Small intestine (tissue), 7 donors: ENCODE measurements around the gene OTOG. TPM values are rescaled to one million over a fixed set of nuclear protein-coding genes. Genes with fewer than 3 reads are reported as not detected.

Experiments used
- DNase-seq, 2 donors: peaks; one replicate each; pipeline versions ENCODE4 v3.0.0 to v3.0.0-alpha.2; 2013
- FAIRE-seq: peaks from 2 replicates; lab custom pipeline; 2012; peaks lifted over from hg19 to GRCh38; lab: Jason Lieb, UNC
- H3K27ac ChIP-seq, 3 donors: one replicate each; pipeline ENCODE4 v1.5.1; 2013; ENCODE audit warnings: low read length in 2 of 3, mild to moderate bottlenecking in 2 of 3, control low read depth in 1 of 3, inconsistent platforms in 1 of 3, low read depth in 1 of 3, moderate library complexity in 1 of 3
- H3K27me3 ChIP-seq, 3 donors: one replicate each; pipeline ENCODE4 v1.6.1; 2013; ENCODE audit warnings: low read length in 3 of 3, inconsistent platforms in 1 of 3; ENCODE audit not compliant: control insufficient read depth in 3 of 3, insufficient read depth in 3 of 3
- H3K36me3 ChIP-seq, 3 donors: one replicate each; pipeline ENCODE4 v1.6.1; 2013; ENCODE audit warnings: low read length in 3 of 3, inconsistent platforms in 1 of 3, low read depth in 1 of 3, mild to moderate bottlenecking in 1 of 3, moderate library complexity in 1 of 3; ENCODE audit not compliant: control insufficient read depth in 3 of 3, insufficient read depth in 2 of 3
- H3K4me1 ChIP-seq, 3 donors: one replicate each; pipeline ENCODE4 v1.6.1; 2013; ENCODE audit warnings: low read length in 2 of 3, inconsistent platforms in 1 of 3, low read depth in 1 of 3, mild to moderate bottlenecking in 1 of 3, moderate library complexity in 1 of 3; ENCODE audit not compliant: control insufficient read depth in 3 of 3, insufficient read depth in 2 of 3
- H3K4me3 ChIP-seq, 3 donors: one replicate each; pipeline ENCODE4 v1.5.1; 2013; ENCODE audit warnings: low read length in 3 of 3, control low read depth in 1 of 3, inconsistent platforms in 1 of 3, low read depth in 1 of 3, mild to moderate bottlenecking in 1 of 3, moderate library complexity in 1 of 3
- H3K9me3 ChIP-seq, 2 donors: one replicate each; pipeline ENCODE4 v1.6.1; 2013; ENCODE audit warnings: low read depth in 1 of 2, low read length in 1 of 2; ENCODE audit not compliant: control insufficient read depth in 2 of 2, insufficient read depth in 1 of 2
- WGBS, 3 donors: extraction: QIAGEN DNeasy Blood & Tissue Kit; methylation state at CpG; one replicate each; pipeline ENCODE4 v1.1.7; 2013; 5-methylcytosine and 5-hydroxymethylcytosine counted together
- polyA plus RNA-seq, 4 donors: library from polyadenylated mRNA; stranded (reverse) in 3 of 4; unstranded in 1 of 4; fragments of 200-250 nt in 3 of 4; fragments of 120-200 nt in 1 of 4; gene quantifications; one replicate each; pipeline versions ENCODE4 v1.2.1 to v1.2.3, GENCODE V29; 2013
- donor health status: healthy with polysubstance abuse.
- donor health status: control.
- donor health status: control.
- donor health status: Bipolar disorder and iron deficiency.
- donor health status: healthy.

Gene OTOG
- polyA plus RNA-seq, 4 donors = 0.04 TPM; not detected in 2

DNA sequence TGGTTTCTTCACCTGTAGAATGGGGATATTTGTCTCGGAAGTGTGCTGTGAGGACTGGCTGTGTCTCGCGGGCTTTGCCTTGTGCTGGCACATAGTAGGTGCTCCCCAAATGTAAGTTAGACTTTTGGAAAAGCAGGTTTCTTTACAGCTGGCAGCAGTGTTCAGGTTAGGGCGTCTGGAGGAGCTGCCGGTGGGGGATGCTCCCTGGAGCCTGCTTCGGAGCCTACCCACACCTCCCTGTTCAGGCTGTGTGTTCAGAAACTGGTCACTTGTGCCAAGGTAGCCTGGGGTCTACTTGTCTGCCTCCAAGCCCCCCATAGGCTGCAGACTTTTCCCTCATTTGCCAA, 60.0 kb downstream of the OTOG start:
- no peaks in the 10 kb centered on the region for H3K9me3 ChIP-seq
- H3K4me1 ChIP-seq = no peaks in the 10 kb centered on the region
- no peak overlapping the region for H3K27ac ChIP-seq
- no peak for FAIRE-seq
- 82 to 89% (median 88%) methylated on average over 6 of the region's 6 CpGs for WGBS, 3 donors
- no peaks in the 10 kb centered on the region for H3K27me3 ChIP-seq
- no peak overlapping the region for H3K4me3 ChIP-seq
- H3K36me3 ChIP-seq = no peaks in the 10 kb centered on the region
- DNase-seq = no peak

DNA sequence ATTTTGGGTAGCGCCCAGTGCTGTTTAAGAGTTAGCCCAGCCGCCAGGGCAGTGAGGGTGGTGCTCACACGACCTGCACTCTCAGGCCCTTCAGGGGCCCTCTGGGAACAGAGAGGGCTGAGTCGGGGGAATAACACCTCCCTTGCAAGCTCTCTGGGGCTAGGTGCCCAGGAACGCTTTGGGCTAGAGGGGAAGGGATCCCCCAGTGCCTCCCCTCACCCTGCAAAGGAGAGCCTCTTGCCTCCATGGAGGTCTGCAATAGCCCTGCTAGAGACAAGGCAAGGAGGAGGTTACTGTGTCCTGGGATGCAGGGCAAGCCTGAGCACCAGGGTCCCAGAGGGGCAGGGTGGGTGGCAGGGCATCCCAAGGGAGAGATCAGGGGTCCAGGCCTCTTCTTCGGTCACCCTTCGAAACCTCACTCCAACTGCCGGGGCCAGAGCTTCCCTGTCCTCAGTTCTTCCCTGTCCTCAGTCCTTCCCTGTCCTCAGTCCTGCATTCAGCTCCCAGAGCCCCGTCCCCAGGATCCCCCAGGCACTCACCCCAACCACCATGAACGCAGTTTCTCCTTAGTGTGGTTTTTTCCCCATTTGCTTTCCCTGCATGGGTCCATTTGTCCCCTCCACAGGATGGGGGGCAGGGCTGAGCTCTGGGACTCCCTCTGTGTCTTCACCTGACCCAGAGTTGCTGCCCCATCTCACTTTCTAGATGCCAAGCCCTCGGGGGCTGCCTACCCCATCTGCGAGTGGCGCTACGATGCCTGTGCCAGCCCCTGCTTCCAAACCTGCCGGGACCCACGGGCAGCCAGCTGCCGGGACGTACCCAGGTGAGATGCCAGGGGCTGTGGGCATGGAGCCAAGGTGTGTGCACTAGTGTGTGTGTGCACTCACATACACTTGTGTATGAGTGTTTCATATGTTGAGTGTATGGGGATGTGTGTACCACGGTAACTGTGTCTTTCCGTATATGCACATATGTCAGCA, 60.8 kb downstream of the OTOG start:
- Histone ChIP-seq H3K9me3 (no peaks in the 10 kb centered on the region), H3K36me3 (no peaks in the 10 kb centered on the region), H3K4me3 (no peak overlapping the region), H3K4me1 (no peaks in the 10 kb centered on the region), H3K27ac (no peak overlapping the region), H3K27me3 (no peaks in the 10 kb centered on the region)
- WGBS, 3 donors = 69 to 77% (median 71%) methylated on average over 17 to 20 of the region's 20 CpGs
- DNase-seq (no peak), FAIRE-seq (no peak)

DNA sequence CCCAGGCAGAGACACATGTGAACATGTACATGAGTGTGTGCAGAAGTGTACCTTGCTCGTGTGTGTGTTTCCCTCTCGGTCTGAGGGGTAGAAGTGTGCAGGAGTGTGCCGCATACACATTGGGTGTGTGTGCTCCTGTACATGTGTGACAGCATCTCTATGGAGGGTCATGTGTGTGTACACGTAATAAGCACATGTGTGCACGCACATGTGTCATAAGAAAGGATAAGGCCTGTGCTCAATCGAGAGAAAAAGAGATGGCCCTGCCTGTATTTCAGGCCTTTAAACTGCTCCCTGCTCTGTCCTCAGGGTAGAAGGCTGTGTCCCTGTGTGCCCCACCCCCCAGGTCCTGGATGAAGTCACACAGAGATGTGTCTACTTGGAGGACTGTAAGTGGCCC, 61.8 kb downstream of the OTOG start:
- WGBS, 3 donors = 76 to 87% (median 85%) methylated on average over 6 of the region's 6 CpGs
- FAIRE-seq = no peak
- H3K4me1 ChIP-seq = no peaks in the 10 kb centered on the region
- no peak for DNase-seq
- no peaks in the 10 kb centered on the region for H3K9me3 ChIP-seq
- H3K4me3 ChIP-seq = no peak overlapping the region
- no peaks in the 10 kb centered on the region for H3K36me3 ChIP-seq
- H3K27me3 ChIP-seq = no peaks in the 10 kb centered on the region
- H3K27ac ChIP-seq = no peak overlapping the region

DNA sequence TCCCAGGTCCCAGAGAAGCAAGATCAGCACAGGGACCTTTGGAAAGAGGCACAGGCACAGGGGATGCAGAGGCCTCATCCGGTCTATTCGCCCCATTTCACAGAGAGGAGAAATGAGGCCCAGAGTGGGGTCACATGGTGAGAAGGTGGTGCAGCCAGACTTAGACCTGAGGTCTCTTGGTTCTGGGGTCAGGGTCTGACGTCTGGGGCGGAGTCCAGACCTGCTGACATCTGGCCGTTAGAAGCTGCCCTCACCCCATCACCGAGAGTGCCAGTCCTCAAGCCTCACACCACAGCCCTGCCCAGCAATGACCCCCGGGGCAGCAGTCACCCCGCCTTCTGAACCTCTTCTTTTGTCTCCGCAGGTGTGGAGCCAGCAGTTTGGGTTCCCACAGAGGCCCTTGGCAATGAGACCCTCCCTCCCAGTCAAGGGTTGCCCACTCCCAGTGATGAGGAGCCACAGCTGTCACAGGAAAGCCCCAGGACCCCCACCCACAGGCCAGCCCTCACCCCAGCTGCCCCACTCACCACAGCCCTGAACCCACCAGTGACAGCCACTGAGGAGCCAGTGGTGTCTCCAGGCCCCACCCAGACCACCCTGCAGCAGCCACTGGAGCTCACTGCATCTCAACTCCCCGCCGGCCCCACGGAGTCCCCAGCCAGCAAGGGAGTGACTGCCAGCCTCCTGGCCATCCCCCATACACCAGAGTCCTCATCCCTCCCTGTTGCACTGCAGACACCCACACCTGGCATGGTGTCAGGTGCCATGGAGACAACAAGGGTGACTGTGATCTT, 62.4 kb downstream of the OTOG start:
- no peaks in the 10 kb centered on the region for H3K4me1 ChIP-seq
- no peaks in the 10 kb centered on the region for H3K27me3 ChIP-seq
- FAIRE-seq (no peak), DNase-seq (no peak)
- no peak overlapping the region for H3K4me3 ChIP-seq
- no peaks in the 10 kb centered on the region for H3K9me3 ChIP-seq
- no peaks in the 10 kb centered on the region for H3K36me3 ChIP-seq
- H3K27ac ChIP-seq = no peak overlapping the region
- WGBS, 3 donors = 64 to 79% (median 68%) methylated on average over 12 of the region's 12 CpGs

DNA sequence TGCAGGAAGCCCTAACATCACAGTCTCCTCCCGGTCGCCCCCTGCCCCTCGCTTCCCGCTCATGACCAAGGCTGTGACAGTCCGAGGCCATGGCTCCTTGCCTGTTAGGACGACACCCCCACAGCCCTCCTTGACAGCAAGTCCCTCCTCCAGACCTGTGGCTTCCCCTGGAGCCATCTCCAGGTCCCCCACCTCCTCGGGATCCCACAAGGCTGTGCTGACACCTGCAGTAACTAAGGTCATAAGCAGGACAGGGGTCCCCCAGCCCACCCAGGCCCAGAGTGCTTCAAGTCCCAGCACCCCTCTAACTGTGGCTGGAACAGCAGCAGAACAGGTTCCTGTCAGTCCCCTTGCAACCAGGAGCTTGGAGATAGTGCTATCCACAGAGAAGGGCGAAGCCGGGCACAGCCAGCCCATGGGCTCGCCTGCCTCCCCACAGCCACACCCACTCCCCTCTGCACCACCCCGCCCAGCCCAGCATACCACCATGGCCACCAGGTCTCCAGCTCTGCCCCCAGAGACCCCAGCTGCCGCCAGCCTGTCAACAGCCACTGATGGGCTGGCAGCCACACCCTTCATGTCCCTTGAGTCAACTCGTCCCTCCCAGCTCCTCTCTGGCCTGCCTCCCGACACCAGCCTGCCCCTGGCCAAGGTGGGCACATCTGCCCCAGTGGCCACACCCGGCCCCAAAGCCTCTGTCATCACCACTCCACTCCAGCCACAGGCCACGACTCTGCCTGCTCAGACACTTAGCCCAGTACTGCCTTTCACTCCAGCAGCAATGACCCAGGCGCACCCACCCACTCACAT, 63.2 kb downstream of the OTOG start:
- Histone ChIP-seq H3K36me3 (no peaks in the 10 kb centered on the region), H3K9me3 (no peaks in the 10 kb centered on the region), H3K4me3 (no peak overlapping the region), H3K4me1 (no peaks in the 10 kb centered on the region), H3K27me3 (no peaks in the 10 kb centered on the region), H3K27ac (no peak overlapping the region)
- 61 to 77% (median 65%) methylated on average over 15 to 17 of the region's 17 CpGs for WGBS, 3 donors
- no peak for FAIRE-seq
- DNase-seq = no peak

DNA sequence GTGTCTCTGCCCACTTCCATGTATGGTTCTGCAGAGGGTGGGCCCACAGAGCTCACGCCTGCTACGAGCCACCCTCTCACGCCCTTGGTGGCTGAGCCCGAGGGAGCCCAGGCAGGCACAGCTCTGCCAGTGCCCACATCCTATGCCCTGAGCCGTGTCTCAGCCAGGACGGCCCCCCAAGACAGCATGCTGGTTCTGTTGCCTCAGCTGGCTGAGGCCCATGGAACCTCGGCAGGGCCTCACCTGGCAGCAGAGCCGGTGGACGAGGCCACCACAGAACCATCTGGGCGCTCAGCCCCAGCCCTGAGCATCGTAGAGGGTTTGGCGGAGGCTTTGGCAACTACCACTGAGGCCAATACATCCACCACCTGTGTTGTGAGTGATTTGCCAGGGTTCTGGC, 64.0 kb downstream of the OTOG start:
- DNase-seq = no peak
- Histone ChIP-seq H3K4me3 (no peak overlapping the region), H3K27me3 (no peaks in the 10 kb centered on the region), H3K27ac (no peak overlapping the region), H3K36me3 (no peaks in the 10 kb centered on the region), H3K4me1 (no peaks in the 10 kb centered on the region), H3K9me3 (no peaks in the 10 kb centered on the region)
- no peak for FAIRE-seq
- WGBS, 3 donors = 71 to 79% (median 72%) methylated on average over 12 of the region's 12 CpGs

DNA sequence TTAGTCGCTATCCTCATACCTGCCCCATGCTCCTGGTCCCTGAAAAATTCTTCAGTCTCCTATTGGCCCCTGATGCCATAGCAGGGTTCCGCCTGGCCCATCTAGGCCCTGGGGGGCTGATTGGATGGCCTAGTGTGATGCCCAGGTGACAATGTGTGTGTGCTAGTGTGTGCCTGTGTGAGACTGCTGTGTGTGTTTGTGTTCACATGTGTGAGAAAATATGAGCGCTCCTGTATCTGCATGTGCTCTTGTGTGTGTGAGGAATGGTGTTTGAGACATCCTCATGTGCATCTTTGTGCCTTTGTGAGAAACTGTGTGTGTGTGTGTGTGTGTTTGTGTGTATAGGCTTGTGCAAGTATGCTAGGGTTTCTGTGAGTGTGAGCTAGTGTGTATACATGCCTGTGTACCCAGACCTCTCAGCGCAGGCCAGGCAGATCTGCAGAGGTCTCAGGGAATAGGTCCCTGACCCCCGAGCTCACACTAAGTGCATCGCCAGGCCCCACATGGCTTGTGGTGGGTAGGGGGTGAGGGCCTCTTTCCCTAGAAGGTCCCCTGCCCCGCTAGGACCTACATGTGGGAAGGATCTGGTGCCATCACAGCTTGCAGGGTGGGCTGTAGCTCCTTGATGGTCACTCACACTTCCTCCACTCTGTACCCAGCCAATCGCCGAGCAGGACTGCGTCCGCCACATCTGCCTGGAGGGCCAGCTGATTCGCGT, 64.6 kb downstream of the OTOG start:
- Histone ChIP-seq H3K27me3 (no peaks in the 10 kb centered on the region), H3K36me3 (no peaks in the 10 kb centered on the region), H3K4me3 (no peak overlapping the region), H3K27ac (no peak overlapping the region), H3K4me1 (no peaks in the 10 kb centered on the region), H3K9me3 (no peaks in the 10 kb centered on the region)
- 82 to 88% (median 83%) methylated on average over 13 of the region's 13 CpGs for WGBS, 3 donors
- FAIRE-seq = no peak
- DNase-seq = no peak
